GM19099 (cell line): ENCODE results near the gene SLC41A3.
A peak's percentile ranks its signal among the peaks of the same experiment; 100 is the strongest.

Source experiments
- POLR2A ChIP-seq: IDR thresholded peaks from 3 replicates; pipeline ENCODE4 v1.6.1; 2011; ENCODE audit warnings: low read depth; ENCODE audit not compliant: insufficient read length; ENCODE audit errors: extremely low read depth

The SLC41A3 gene

GRCh38 chr3:126083913-126084767 is at the start of gene SLC41A3:
Gene SLC41A3 (minus strand): TSS chr3:126084124. CDS start chr3:126068219, 15,905 bp downstream.
- TF ChIP-seq POLR2A, result peak; percentile 72

GRCh38 chr3:126133606-126134005 is 49.7 kb upstream of the SLC41A3 start:
- TF ChIP-seq POLR2A, result no peak

- TF ChIP-seq POLR2A, result no peak
Observed at GRCh38 chr3:126132751-126133511, 49.0 kb upstream of the SLC41A3 start.

- TF ChIP-seq POLR2A, result no peak
Observed at GRCh38 chr3:126131881-126132750, 48.2 kb upstream of the SLC41A3 start.

GRCh38 chr3:126130981-126131745 is 47.2 kb upstream of the SLC41A3 start:
- TF ChIP-seq POLR2A, result no peak

- TF ChIP-seq POLR2A, result no peak
Observed at GRCh38 chr3:126130081-126130855, 46.3 kb upstream of the SLC41A3 start.

GRCh38 chr3:126129398-126129891 is 45.5 kb upstream of the SLC41A3 start:
- TF ChIP-seq POLR2A, result no peak

- no peak for TF ChIP-seq POLR2A
Observed at GRCh38 chr3:126128504-126129397, 44.8 kb upstream of the SLC41A3 start.

- no peak for TF ChIP-seq POLR2A
Observed at GRCh38 chr3:126127904-126128303, 44.0 kb upstream of the SLC41A3 start.

- no peak for TF ChIP-seq POLR2A
Observed at GRCh38 chr3:126127452-126127851, 43.5 kb upstream of the SLC41A3 start.

- TF ChIP-seq POLR2A, result no peak
Observed at GRCh38 chr3:126126811-126127431, 43.0 kb upstream of the SLC41A3 start.

GRCh38 chr3:126126286-126126685 is 42.4 kb upstream of the SLC41A3 start:
- TF ChIP-seq POLR2A, result no peak
